Lower lobe of right lung (tissue), 2 donors: ENCODE measurements around the gene CLDN15. TPM values are rescaled to one million over a fixed set of nuclear protein-coding genes. Genes with fewer than 3 reads are reported as not detected.

Source experiments
- ATAC-seq, 2 donors: fragments of 200-7000 bp; cut with Tn5 transposase; one replicate each; pipeline ENCODE4 v1.9.1; 2020 to 2022; ENCODE audit warnings: mild to moderate bottlenecking in 2 of 2, moderate library complexity in 2 of 2
- DNase-seq: peaks from one replicate; pipeline ENCODE4 v3.0.0-alpha.2; 2020
- H3K27ac ChIP-seq: fragments of 200-600 bp; one replicate; pipeline ENCODE4 v1.8.0; 2022
- H3K27me3 ChIP-seq: fragments of 200-600 bp; one replicate; pipeline ENCODE4 v1.8.0; 2022; ENCODE audit warnings: low read depth
- H3K36me3 ChIP-seq: fragments of 200-600 bp; one replicate; pipeline ENCODE4 v1.8.0; 2022; ENCODE audit warnings: mild to moderate bottlenecking
- H3K4me1 ChIP-seq: fragments of 200-600 bp; one replicate; pipeline ENCODE4 v1.8.0; 2022
- H3K4me3 ChIP-seq: fragments of 200-600 bp; one replicate; pipeline ENCODE4 v1.8.0; 2022; ENCODE audit warnings: mild to moderate bottlenecking
- H3K9me3 ChIP-seq: fragments of 200-600 bp; one replicate; pipeline ENCODE4 v1.8.0; 2022
- CTCF ChIP-seq: fragments of 200-600 bp; IDR thresholded peaks from one replicate; pipeline ENCODE4 v1.8.0; 2022; ENCODE audit warnings: antibody characterized with exemption, mild to moderate bottlenecking
- intact Hi-C: fragments of 100-400 bp; cut with DNase I; formaldehyde crosslinking; loops from one replicate; pipeline ENCODE4 v1.11.0; 2022
- total RNA-seq: library from RNA; stranded (reverse); fragmentation: NEBNext Ultra II Directional; extraction: Animal tissue kit (Norgen Biotek cat#: 25700); gene quantifications from one replicate; pipeline ENCODE4 v1.2.1, GENCODE V29; 2021
- donor health status: DM: no; HTN: yes; CAD: no; lungs with severe emphysema.

Gene CLDN15
- total RNA-seq, 1 donor from 2014 or later = 11.1 TPM

GRCh38 chr7:101195884-101196283, 41.7 kb downstream of the CLDN15 start:
- DNase-seq (no peak), ATAC-seq (no peak)
- Histone ChIP-seq H3K36me3 (no peaks in the 10 kb centered on the region), H3K4me3 (no peak overlapping the region), H3K9me3 (no peaks in the 10 kb centered on the region), H3K27me3 (peaks cover 45% of the 10 kb centered on the region), H3K4me1 (no peaks in the 10 kb centered on the region), H3K27ac (no peak overlapping the region)
- no peak for TF ChIP-seq CTCF
- intact Hi-C loops = no loop called here

GRCh38 chr7:101189109-101189508, 48.5 kb downstream of the CLDN15 start:
- DNase-seq (no peak), ATAC-seq (no peak)
- intact Hi-C loops = no loop called here
- no peaks in the 10 kb centered on the region for H3K36me3 ChIP-seq
- no peaks in the 10 kb centered on the region for H3K9me3 ChIP-seq
- no peak overlapping the region for H3K4me3 ChIP-seq
- H3K27ac ChIP-seq = no peak overlapping the region
- H3K27me3 ChIP-seq = peaks cover 14% of the 10 kb centered on the region
- no peak for TF ChIP-seq CTCF
- no peaks in the 10 kb centered on the region for H3K4me1 ChIP-seq

DNA sequence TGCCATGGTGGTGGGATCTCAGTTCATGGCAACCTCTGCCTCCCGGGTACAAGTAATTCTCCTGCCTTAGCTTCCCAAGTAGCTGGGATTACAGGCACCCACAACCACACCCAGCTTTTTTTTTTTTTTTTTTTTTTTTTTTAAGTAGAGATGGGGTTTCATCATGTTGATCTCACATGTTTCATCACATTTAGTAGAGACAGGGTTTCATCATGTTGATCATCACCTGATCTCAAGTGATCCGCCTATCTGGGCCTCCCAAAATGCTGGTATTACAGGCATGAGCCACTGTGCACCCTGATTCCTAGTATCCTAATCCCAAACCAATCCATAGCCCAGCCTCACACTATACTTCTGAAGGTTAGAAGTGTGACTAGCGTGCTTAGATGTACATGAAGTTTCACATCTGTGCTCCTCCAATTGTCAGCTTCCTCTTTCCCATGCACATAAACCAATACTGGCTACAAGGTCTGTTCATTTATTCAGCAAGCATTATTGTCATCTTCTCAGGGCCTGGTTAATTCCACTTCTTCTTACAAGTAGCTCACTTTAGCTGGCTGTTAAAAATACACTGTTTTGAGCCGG, 50.7 kb downstream of the CLDN15 start:
- no peak for TF ChIP-seq CTCF
- Histone ChIP-seq H3K27me3 (peaks cover 21% of the 10 kb centered on the region), H3K4me1 (no peaks in the 10 kb centered on the region), H3K9me3 (no peaks in the 10 kb centered on the region), H3K27ac (no peak overlapping the region), H3K4me3 (no peak overlapping the region), H3K36me3 (no peaks in the 10 kb centered on the region)
- intact Hi-C loops = no loop called here
- DNase-seq (no peak), ATAC-seq (no peak)

DNA sequence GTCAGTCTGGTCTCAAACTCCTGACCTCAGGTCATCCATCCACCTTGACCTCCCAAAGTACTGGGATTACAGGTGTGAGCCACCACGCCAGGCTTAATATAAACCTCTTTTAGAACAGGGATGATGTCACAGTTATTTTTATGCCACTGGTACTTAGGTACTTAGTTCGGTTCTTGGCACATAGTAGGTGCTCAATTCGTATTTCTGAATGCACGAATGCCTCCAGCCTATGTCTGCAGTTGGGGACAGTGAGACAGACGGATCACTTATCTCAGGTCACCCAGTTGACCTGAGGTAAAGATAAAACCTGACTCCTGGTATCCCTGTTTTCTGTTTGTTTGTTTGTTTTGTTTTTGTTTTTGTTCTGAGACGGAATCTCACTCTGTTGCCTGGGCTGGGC, 51.4 kb downstream of the CLDN15 start:
- no peak for DNase-seq
- TF ChIP-seq CTCF = no peak
- peaks cover 26% of the 10 kb centered on the region for H3K27me3 ChIP-seq

DNA sequence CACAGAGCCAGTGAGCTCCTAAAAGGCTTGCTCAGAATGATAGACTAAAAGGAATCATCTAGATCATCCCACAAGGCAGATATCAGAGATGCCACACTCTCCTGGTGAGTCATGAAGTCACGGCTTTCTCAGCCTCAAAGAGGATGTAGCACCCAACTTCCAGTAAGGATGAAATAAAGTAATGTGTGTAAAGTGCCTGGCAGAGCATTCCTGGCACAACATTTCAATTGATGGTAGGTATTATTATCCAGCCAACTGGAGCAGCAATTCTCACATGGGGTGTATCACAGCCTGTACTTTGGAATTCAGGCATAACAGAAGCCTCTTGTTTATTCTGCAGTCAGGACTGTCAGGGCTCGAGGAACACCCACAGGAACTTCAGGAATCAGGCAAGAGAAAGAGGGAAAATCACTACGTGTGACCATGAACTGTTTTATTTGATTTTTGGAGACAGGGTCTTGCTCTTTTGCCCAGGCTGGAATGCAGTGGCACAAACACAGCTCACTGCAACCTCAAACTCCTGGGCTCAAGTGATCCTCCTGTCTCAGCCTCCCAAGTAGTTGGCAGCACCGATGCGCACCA, 52.3 kb downstream of the CLDN15 start:
- ATAC-seq (no peak), DNase-seq (no peak)
- H3K4me3 ChIP-seq = no peak overlapping the region
- intact Hi-C loops = no loop called here
- H3K9me3 ChIP-seq = no peaks in the 10 kb centered on the region
- no peaks in the 10 kb centered on the region for H3K36me3 ChIP-seq
- peaks cover 34% of the 10 kb centered on the region for H3K27me3 ChIP-seq
- no peak for TF ChIP-seq CTCF
- peaks cover under 1% of the 10 kb centered on the region for H3K4me1 ChIP-seq
- no peak overlapping the region for H3K27ac ChIP-seq

More for the DNA sequence above, 51.4 kb downstream of the CLDN15 start:
- Histone ChIP-seq H3K4me3 (no peak overlapping the region), H3K4me1 (no peaks in the 10 kb centered on the region), H3K9me3 (no peaks in the 10 kb centered on the region), H3K27ac (no peak overlapping the region), H3K36me3 (no peaks in the 10 kb centered on the region)
- no peak for ATAC-seq
- intact Hi-C loops = no loop called here

Other genes with a start within 250 kb of the CLDN15 start
- gene MUC17, start 217.7 kb downstream of the CLDN15 start, total RNA-seq = not detected
- 61.9 TPM for gene TRIM56, start 152.3 kb downstream of the CLDN15 start, total RNA-seq
- gene SERPINE1, start 110.7 kb downstream of the CLDN15 start, total RNA-seq = 15.4 TPM
- gene AP1S1, start 83.3 kb downstream of the CLDN15 start, total RNA-seq = 28.4 TPM
- gene VGF, start 72.2 kb downstream of the CLDN15 start, total RNA-seq = 0.15 TPM
- not detected for gene NAT16, start 57.5 kb downstream of the CLDN15 start, total RNA-seq
- gene MOGAT3, start 36.8 kb downstream of the CLDN15 start, total RNA-seq = not detected
- 87.9 TPM for gene PLOD3, start 20.2 kb downstream of the CLDN15 start, total RNA-seq
- gene ZNHIT1, start 19.6 kb downstream of the CLDN15 start, total RNA-seq = 55.4 TPM
- 133 TPM for gene FIS1, start 7.3 kb upstream of the CLDN15 start, total RNA-seq
- gene IFT22, start 84.0 kb upstream of the CLDN15 start, total RNA-seq = 19.4 TPM
- 0.24 TPM for gene COL26A1, start 125.1 kb upstream of the CLDN15 start, total RNA-seq